ENCODE results near the gene SPOCK3. TPM values are rescaled to one million over a fixed set of nuclear protein-coding genes. Genes with fewer than 3 reads are reported as not detected.

Gene SPOCK3
- total and polyA plus RNA-seq, 11 donors = 0.06 to 3.0 (median 1.1) TPM; not detected in 1

GRCh38 chr4:166913926-166914325, 320.4 kb downstream of the SPOCK3 start:
- ATAC-seq = no peak

DNA sequence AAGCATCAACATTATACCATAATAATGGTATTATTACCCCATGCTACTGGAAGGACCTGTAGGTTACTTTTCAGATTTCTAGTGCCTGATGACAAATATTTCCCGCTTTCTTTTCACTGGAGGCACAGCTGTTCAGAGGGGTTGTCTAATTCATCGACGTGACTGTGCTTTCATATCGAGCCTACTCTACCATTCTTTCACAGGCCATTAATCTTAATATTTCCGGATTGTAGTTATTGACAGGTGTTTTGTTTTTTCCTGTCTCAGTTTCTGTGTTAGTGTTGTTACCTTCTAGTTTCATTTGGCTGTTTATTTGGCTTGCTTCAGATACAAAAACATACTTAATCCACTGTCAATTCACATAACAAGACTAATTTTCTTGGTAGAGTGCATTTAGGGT, 330.9 kb downstream of the SPOCK3 start:
- Histone ChIP-seq H3K27me3 (no peaks in the 10 kb centered on the region), H3K9me3 (peaks cover 0 to 3% (median 0%) of the 10 kb centered on the region in 12 donors), H3K27ac (no peak overlapping the region), H3K36me3 (no peaks in the 10 kb centered on the region), H3K4me3 (no peak overlapping the region), H3K4me1 (no peaks in the 10 kb centered on the region)
- DNase-seq = no peak
- no peak for TF ChIP-seq CTCF (IDR thresholded peaks at IDR 0.05)
- WGBS, 4 donors = 81 to 89% (median 87%) methylated on average over 5 of the region's 5 CpGs
- no peak for ATAC-seq
- intact Hi-C loops (cut with DNase I) = no loop called here

More at GRCh38 chr4:166913926-166914325, 320.4 kb downstream of the SPOCK3 start:
- Histone ChIP-seq H3K4me3 (no peak overlapping the region), H3K27ac (no peak overlapping the region), H3K4me1 (no peaks in the 10 kb centered on the region), H3K27me3 (no peaks in the 10 kb centered on the region), H3K9me3 (no peaks in the 10 kb centered on the region), H3K36me3 (no peaks in the 10 kb centered on the region)
- intact Hi-C loops (cut with DNase I) = no loop called here
- no peak for DNase-seq
- WGBS, 4 donors = 60 to 68% (median 67%) methylated on average over 4 of the region's 4 CpGs
- TF ChIP-seq CTCF (IDR thresholded peaks at IDR 0.05) (no peak), POLR2A (IDR thresholded peaks at IDR 0.05) (no peak)

GRCh38 chr4:166902941-166903340, 331.4 kb downstream of the SPOCK3 start:
- Histone ChIP-seq H3K4me3 (no peak overlapping the region), H3K27ac (no peak overlapping the region), H3K27me3 (no peaks in the 10 kb centered on the region), H3K9me3 (peaks cover 0 to 3% (median 0%) of the 10 kb centered on the region in 12 donors), H3K4me1 (no peaks in the 10 kb centered on the region), H3K36me3 (no peaks in the 10 kb centered on the region)
- TF ChIP-seq CTCF (IDR thresholded peaks at IDR 0.05) (no peak), POLR2A (IDR thresholded peaks at IDR 0.05) (no peak)
- DNase-seq = no peak
- 50 to 56% (median 55%) methylated on average over 1 of the region's 1 CpG for WGBS, 4 donors
- no peak for ATAC-seq
- intact Hi-C loops (cut with DNase I) = no loop called here

- TF ChIP-seq POLR2A (IDR thresholded peaks at IDR 0.05) (no peak), CTCF (IDR thresholded peaks at IDR 0.05) (no peak)
Observed at GRCh38 chr4:166896254-166896653, 338.0 kb downstream of the SPOCK3 start.

More at GRCh38 chr4:166896254-166896653, 338.0 kb downstream of the SPOCK3 start:
- H3K27ac ChIP-seq = no peak overlapping the region
- H3K4me3 ChIP-seq = no peak overlapping the region
- DNase-seq = no peak
- no peaks in the 10 kb centered on the region for H3K9me3 ChIP-seq
- no peak for ATAC-seq
- H3K4me1 ChIP-seq = no peaks in the 10 kb centered on the region
- whole genome bisulfite sequencing, 4 donors = 46 to 61% (median 54%) methylated on average over 3 of the region's 3 CpGs
- H3K36me3 ChIP-seq = no peaks in the 10 kb centered on the region
- no peaks in the 10 kb centered on the region for H3K27me3 ChIP-seq
- intact Hi-C loops (cut with DNase I) = no loop called here
